Aortic smooth muscle cell (primary cell): Measurements from ENCODE around the gene ECI2. TPM values are rescaled to one million over a fixed set of nuclear protein-coding genes. Genes with fewer than 3 reads are reported as not detected.

Source experiments
- total RNA-seq: library from RNA; depleted of rRNA; stranded (reverse); fragments of >200 nt; gene quantifications from 2 replicates; pipeline ENCODE4 v1.2.3, GENCODE V29; 2014

Gene ECI2
- total RNA-seq, result 91.9 and 120 TPM in 2 replicates

GRCh38 chr6:4134841-4135664 is at the start of gene ECI2:
Gene ECI2, minus strand, starts transcription at chr6:4135575. Its CDS starts 15 bp downstream, at chr6:4135560.

GRCh38 chr6:4078691-4079471 is 56.5 kb downstream of the ECI2 start, which contains the start of gene FAM217A:
Gene FAM217A, minus strand, starts transcription at chr6:4079137. Its CDS starts 1,723 bp downstream, at chr6:4077414.

Other genes starting within 250 kb of the ECI2 start
- gene FAM217A, start 56.4 kb downstream of the ECI2 start, total RNA-seq, result not detected in 2 replicates